H54 (cell line): ENCODE results near the gene COBLL1.
A peak's percentile ranks its signal among the peaks of the same experiment; 100 is the strongest.
"Not testable (repeated sequence)": the region's sequence is repeated elsewhere in the genome, so short reads cannot be mapped to it uniquely, and the experiment has no call there.

Experiments
- DNase-seq: peaks from one replicate; pipeline ENCODE4 v3.0.0; 2011; ENCODE audit warnings: low spot score, mixed read lengths; ENCODE audit not compliant: insufficient read length
- FAIRE-seq: peaks from 3 replicates; lab custom pipeline; 2011; peaks lifted over from hg19 to GRCh38; lab: Jason Lieb, UNC
- POLR2A ChIP-seq: IDR thresholded peaks from 2 replicates; pipeline ENCODE4 v1.6.1; 2011; ENCODE audit warnings: low read depth, mild to moderate bottlenecking, low read length

Gene COBLL1

DNA sequence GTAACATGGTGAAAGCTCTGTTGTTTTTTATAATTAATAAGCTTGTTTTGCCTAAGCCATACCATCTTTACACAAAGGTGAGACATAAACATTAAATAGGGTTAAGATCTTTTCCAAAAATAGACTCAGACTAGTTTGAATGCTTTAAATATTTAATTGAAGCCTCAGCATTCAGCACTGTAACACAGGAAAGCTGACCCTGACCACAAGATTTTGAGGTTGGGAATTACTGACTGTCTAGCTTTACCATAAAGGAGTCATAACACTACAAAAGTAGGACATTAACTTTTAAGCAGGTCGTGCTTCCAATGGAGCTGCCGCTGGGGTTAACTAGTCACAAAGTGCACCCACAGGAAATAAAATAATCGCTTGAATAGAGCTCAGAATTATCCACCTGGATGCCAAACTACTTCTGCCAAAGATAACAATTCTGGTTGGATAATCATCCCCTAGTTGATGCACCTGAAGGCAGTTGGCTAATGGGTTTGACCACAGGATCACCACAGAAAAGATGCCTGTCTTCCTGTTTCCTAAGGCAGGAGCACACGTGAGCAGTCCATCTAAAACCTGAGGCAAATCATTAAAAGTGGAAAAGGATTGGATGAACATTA lies 106.2 kb downstream of the COBLL1 start:
- no peak for TF ChIP-seq POLR2A
- no peak for FAIRE-seq
- no peak for DNase-seq

DNA sequence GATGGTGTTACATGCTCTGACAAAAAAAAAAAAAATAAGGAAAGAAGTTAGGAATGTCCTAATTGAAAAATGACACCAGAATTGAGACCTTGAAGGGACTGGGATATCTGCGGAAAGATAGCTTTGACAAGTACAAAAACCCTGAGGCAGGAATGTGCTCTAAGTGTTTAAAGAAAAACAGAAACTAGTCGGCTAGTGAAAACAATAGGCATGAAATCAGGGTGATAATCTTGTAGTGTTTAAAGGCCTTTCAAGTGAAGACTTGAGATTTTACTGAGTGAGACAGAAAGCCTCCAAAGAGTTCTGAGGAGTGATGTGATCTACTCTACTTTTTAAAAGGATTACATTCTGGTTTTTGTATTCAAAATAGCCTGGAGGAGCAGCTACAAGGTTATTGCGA lies 107.4 kb downstream of the COBLL1 start:
- TF ChIP-seq POLR2A: no peak
- no peak for DNase-seq
- FAIRE-seq: no peak

DNA sequence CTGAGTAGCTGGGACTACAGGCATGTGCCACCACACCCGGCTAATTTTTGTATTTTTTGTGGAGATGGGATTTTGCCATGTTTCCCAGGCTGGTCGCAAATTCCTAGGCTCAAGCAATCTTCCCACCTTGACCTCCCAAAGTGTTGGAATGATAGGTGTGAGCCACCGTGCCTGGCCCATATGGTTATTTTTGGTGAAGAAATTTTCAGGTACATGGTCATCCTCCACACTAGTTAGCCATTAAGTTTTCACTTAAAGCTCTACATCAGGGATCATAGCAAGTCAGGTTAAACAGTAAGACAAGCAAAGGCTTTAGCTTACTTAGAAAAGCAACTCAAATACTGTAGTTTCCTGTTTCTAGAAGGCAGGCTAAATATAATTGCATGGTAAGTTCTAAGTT lies 116.1 kb downstream of the COBLL1 start:
- DNase-seq: no peak
- FAIRE-seq: no peak
- TF ChIP-seq POLR2A: no peak

DNA sequence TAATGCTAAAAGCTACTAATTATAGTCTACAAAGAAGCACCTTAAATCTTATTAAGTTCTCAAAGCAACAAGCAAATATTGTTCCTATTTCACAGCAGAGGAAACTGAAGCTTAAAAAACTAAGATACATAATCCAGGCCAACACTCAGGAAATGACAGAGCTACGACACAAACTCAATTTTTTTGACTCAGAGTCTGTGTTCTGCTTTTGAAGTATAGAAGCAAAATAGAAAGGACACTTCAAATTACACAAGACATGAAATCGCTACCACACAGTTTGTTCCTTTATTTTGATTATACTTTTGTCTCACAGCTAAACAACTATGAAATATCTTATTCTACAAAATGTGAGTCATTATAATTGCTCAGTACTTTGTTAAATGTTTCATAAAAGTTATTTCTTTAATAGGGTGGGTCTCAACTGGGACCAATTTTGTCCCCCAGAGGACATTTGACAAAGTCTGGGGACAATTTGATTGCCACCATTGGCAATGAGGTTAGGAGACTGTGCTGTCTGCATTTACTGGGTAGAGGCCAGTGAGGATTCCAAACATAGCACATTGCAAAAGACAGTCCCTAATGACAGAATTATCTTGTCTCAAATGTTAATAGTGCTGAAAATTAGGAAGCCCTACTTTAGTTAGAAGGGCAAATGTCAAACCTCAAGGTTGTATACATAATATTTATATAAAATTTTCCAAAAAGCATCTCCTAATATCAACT lies 118.8 kb downstream of the COBLL1 start:
- FAIRE-seq: peak; percentile 57
- no peak for TF ChIP-seq POLR2A
- no peak for DNase-seq

DNA sequence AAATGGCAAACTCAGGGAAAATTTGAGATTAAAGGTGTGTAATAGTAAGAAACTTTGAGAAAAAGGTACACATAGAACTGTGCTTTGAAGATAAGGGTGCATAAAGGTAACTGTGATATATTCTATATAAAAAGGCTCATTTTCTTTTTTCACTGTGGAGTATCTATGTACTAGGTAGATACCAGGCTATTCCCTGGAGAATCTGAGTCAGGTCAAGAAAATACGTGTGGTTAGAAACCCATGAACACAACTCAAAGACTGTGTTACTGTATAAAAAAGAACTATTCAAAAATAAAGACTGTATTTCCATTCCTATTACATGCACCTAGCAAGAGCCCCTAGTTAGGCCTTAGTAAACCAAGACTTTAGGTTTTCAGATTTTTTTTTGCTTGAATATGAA lies 120.2 kb downstream of the COBLL1 start:
- DNase-seq (no peak), FAIRE-seq (no peak)
- no peak for TF ChIP-seq POLR2A

DNA sequence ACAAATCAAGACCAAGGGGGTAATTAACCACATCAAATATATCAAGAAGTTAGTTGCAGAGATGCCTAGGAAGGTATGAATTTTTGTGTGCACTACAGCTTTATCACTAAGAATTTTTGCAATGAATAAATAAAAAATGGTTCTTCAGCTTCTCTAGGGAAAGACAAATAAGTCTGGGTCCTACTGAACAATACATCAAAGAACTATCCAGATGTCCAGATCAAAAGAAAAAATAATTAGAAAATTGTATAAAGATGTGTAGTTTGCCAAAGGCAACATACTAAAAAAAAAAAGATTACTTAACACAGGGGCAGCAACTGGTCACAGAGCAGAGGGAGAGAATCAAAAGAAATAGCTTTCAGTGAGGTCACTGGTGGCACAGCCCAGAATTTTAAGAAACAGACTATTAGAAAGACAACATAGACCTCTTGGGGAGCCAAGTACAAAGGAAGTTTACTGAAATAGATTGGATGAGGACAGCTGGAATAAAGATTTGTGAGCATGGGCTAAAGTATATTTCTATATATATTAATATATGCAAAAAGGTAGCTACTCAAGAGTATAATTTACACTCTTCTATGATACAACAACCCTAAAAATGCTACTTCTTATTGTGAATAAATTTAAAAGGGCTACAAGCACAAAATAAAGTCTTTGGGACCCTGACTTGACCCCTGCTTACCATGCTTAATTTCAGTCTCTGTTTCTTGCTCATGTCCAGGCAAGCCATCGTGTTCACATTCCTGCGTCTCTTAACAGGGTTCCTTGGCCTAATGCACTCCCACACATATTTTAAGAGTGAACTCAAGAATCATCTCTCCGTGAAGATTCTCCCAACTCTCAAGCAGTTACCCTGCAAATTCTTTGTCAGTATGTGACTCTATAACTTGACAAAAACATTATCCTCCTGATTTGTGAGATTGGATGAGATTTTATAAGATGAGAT lies 121.4 kb downstream of the COBLL1 start:
- DNase-seq (no peak), FAIRE-seq (no peak)
- TF ChIP-seq POLR2A: no peak

DNA sequence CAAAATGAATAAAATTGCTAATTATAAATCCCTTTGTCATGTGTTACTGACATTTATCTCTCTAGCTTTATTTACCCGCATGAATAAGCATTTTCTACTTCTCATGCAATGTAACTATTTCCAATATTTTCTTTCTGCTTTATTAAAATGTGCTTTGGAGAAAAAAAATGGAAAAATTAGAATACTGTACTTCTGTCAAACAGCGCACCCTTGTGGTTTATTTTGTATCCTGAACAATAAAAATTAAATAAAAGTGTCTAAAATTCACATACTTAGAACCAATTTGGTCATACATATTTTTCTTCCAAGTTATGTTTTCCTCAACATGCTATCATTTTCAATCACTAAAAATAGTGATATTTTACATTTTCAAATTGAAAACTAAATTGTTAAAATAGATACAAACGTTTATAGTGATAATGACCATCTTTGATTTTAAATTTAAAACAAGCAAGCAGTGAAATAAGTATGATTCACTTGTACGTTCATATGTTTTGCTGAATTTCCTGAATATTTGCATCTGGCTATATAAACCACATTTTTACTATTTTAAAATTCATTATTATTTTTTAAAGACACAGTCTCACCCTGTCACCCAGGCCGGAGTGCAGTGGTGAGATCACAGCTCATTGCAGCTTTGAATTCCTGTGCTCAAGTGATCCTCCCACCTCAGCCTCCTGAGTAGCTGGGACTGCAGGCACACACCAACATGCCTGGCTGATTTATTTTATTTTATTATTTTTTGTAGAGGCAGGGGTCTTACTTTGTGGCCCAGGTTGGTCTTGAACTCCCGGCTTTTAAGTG lies 124.4 kb downstream of the COBLL1 start:
- no peak for TF ChIP-seq POLR2A
- FAIRE-seq: no peak

DNA sequence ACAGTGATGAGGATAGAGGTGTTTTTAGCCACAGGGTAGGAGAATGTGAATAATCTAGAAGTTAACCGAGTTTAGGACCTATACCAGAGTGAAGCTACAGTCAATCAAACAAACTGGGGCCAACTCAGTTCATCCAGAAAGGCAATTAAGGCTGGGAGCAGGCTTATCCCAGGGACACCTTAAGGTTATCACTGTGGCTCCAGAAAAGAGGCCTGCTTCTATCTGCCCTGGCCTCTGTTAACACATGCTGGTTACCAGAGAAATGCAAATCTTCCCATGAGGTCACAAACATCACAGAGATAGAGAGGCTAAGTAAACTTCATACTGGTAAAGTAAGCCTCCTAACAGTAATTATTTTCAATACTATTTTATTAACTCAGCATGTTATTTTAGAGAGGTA lies 127.2 kb downstream of the COBLL1 start:
- no peak for TF ChIP-seq POLR2A
- no peak for FAIRE-seq
- no peak for DNase-seq

More for the DNA sequence above, 124.4 kb downstream of the COBLL1 start:
- DNase-seq: no peak

DNA sequence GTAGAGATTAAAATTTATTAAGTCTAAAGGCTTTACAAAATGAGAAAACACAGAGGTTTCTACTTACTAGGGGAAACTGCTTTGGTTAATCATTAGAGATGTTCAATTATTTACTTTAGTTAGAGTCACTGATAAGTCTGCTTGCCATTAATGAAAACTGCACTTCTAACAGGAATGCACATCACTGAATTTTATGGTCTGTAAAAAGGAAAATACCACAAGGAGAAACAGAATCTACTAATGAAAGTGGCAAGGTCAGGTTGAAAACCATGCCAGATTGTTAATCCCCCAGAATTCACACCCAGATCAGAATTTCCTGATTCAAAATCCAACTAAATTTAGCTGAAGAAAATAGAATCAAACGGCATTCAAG lies 129.9 kb downstream of the COBLL1 start:
- no peak for DNase-seq
- no peak for FAIRE-seq
- TF ChIP-seq POLR2A: no peak

DNA sequence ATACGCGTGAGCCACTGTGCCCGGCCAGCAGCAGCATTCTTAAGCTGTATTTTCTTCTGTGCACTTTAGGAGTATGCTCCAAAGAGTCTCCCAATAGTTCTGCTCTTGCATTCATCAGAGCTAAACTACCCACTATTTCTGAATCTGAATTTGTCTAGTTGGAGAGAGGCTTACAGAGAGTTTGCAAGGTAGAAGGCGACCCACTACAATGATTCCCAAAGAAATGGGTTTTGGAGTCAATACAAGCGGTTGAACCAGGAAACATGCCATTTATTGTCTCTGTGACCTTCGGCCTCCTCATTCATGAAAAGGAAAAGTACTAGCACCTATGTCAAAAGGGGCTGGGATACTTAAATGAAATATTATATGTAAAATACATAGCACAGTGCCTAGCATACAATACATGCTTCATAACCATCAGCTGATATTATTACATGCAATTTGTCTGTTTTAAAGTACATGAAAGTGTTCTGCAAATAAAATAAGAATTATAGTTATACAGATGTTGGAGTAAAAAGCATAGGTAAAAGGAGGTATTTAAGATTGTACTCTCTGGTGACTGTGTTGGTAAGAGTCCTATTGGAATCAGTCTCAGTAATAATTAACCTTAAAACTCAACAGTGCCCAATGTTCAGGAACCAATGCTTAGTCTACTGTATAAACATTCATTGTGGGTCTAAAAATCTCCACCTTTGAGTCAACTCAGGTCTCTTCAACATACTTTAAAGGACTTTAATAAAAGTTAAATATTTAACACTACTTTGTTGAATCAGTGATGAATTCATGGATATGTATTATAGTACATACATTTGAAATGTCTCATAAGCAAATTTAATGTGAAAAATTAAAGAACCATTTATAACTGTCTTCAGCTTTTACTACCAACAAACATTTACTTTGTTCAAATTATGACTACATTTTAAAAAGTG lies 130.5 kb downstream of the COBLL1 start:
- DNase-seq (no peak), FAIRE-seq (no peak)
- TF ChIP-seq POLR2A: no peak

DNA sequence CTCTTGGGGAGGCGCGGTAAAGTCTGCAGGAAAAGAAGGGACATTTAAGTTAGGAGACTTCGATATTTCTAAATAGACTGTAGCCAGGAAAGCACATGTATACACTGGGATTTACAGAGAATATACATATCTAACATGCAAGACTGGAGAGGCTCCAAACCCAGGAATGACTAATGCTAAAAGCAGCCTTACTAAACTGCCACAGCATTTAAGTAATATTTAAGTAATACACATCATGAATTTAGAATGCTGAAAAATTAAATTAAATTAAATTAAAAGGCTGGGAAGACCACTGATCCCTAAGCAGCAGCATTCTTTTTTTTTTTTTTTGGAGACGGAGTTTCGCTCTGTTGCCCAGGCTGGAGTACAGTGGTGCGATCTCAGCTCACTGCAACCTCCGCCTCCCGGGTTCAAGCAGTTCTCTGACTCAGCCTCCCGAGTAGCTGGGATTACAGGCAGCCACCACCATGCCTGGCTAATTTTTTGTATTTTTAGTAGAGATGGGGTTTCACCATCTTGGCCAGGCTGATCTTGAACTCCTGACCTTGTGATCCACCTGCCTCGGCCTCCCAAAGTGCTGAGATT lies 131.3 kb downstream of the COBLL1 start:
- not testable (repeated sequence) for DNase-seq, FAIRE-seq

DNA sequence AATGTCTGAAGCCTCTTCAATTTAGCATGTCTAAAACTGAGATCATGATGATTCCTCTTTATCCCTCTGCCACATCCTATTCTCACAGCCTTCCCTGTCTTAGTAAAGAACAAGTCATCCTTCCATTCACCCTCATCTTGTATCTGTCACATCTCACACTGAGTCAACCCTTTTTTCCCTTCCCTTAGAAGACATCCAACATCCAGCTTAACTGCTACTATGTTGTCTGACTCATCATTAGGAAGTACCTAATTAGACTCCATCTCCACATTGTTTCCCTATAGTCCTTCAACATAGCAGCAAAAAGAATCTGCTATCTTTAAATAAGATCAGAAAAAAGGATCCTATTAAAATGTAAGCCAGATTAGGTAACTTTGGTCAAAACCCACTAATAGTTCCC lies 135.1 kb downstream of the COBLL1 start:
- TF ChIP-seq POLR2A: no peak
- FAIRE-seq: peak; percentile 93

More for the DNA sequence above, 135.1 kb downstream of the COBLL1 start:
- DNase-seq: peak; percentile 10
